ENCODE results near the gene LDB2.

LDB2 gene

GRCh38 chr4:16685536-16685935 lies 212.9 kb downstream of the LDB2 start:
- Histone ChIP-seq H2AFZ (ENCODE audit: low read length) (no peak overlapping the region), H3K4me1 (ENCODE audit: insufficient read depth, low read length, severe bottlenecking) (no peaks in the 10 kb centered on the region), H3K9ac (ENCODE audit: low read length) (no peak overlapping the region), H3K9me3 (ENCODE audit: low read length) (no peaks in the 10 kb centered on the region), H4K20me1 (ENCODE audit: insufficient read depth, low read length) (no peaks in the 10 kb centered on the region), H3K36me3 (ENCODE audit: insufficient read depth, low read length) (no peaks in the 10 kb centered on the region), H3F3A (ENCODE audit: insufficient read depth, low read length) (no peaks in the 10 kb centered on the region), H3K4me2 (ENCODE audit: low read length) (no peak overlapping the region), H3K9me2 (ENCODE audit: low read depth, low read length) (no peaks in the 10 kb centered on the region), H3K4me3 (ENCODE audit: low read depth, low read length, poor library complexity, severe bottlenecking) (no peak overlapping the region), H3K27ac (ENCODE audit: low read depth, low read length, poor library complexity, severe bottlenecking) (no peak overlapping the region), H3K27me3 (ENCODE audit: insufficient read depth, low read length) (no peaks in the 10 kb centered on the region), H3K79me2 (ENCODE audit: insufficient read depth, low read length) (no peaks in the 10 kb centered on the region)
- TF ChIP-seq CTCF (IDR thresholded peaks at IDR 0.05; ENCODE audit: low read length) (no peak), EZH2 (IDR thresholded peaks at IDR 0.05; ENCODE audit: borderline replicate concordance, low read length) (no peak)

- Histone ChIP-seq H3K27ac (ENCODE audit: low read depth, low read length, poor library complexity, severe bottlenecking) (no peak overlapping the region), H3K36me3 (ENCODE audit: insufficient read depth, low read length) (no peaks in the 10 kb centered on the region), H3K9ac (ENCODE audit: low read length) (no peak overlapping the region), H3F3A (ENCODE audit: insufficient read depth, low read length) (no peaks in the 10 kb centered on the region), H3K9me2 (ENCODE audit: low read depth, low read length) (no peaks in the 10 kb centered on the region), H3K9me3 (ENCODE audit: low read length) (no peaks in the 10 kb centered on the region), H3K79me2 (ENCODE audit: insufficient read depth, low read length) (no peaks in the 10 kb centered on the region), H4K20me1 (ENCODE audit: insufficient read depth, low read length) (no peaks in the 10 kb centered on the region), H3K4me2 (ENCODE audit: low read length) (no peak overlapping the region), H3K27me3 (ENCODE audit: insufficient read depth, low read length) (no peaks in the 10 kb centered on the region), H3K4me1 (ENCODE audit: insufficient read depth, low read length, severe bottlenecking) (no peaks in the 10 kb centered on the region), H3K4me3 (ENCODE audit: low read depth, low read length, poor library complexity, severe bottlenecking) (no peak overlapping the region), H2AFZ (ENCODE audit: low read length) (no peak overlapping the region)
- TF ChIP-seq EZH2 (IDR thresholded peaks at IDR 0.05; ENCODE audit: borderline replicate concordance, low read length) (no peak), CTCF (IDR thresholded peaks at IDR 0.05; ENCODE audit: low read length) (no peak)
These were observed 213.5 kb downstream of the LDB2 start for GRCh38 chr4:16684935-16685334.

- Histone ChIP-seq H2AFZ (ENCODE audit: low read length) (no peak overlapping the region), H3K4me1 (ENCODE audit: insufficient read depth, low read length, severe bottlenecking) (no peaks in the 10 kb centered on the region), H3F3A (ENCODE audit: insufficient read depth, low read length) (no peaks in the 10 kb centered on the region), H3K9ac (ENCODE audit: low read length) (no peak overlapping the region), H3K79me2 (ENCODE audit: insufficient read depth, low read length) (no peaks in the 10 kb centered on the region), H3K9me2 (ENCODE audit: low read depth, low read length) (no peaks in the 10 kb centered on the region), H3K36me3 (ENCODE audit: insufficient read depth, low read length) (no peaks in the 10 kb centered on the region), H4K20me1 (ENCODE audit: insufficient read depth, low read length) (no peaks in the 10 kb centered on the region), H3K9me3 (ENCODE audit: low read length) (no peaks in the 10 kb centered on the region), H3K4me2 (ENCODE audit: low read length) (no peak overlapping the region), H3K4me3 (ENCODE audit: low read depth, low read length, poor library complexity, severe bottlenecking) (no peak overlapping the region), H3K27me3 (ENCODE audit: insufficient read depth, low read length) (no peaks in the 10 kb centered on the region), H3K27ac (ENCODE audit: low read depth, low read length, poor library complexity, severe bottlenecking) (no peak overlapping the region)
- TF ChIP-seq EZH2 (IDR thresholded peaks at IDR 0.05; ENCODE audit: borderline replicate concordance, low read length) (no peak), CTCF (IDR thresholded peaks at IDR 0.05; ENCODE audit: low read length) (no peak)
These were observed 214.3 kb downstream of the LDB2 start for GRCh38 chr4:16684097-16684496.

Data from OCI-LY1 (cell line).